K562 (cell line): ENCODE results near the gene ICE2. TPM values are rescaled to one million over a fixed set of nuclear protein-coding genes. Genes with fewer than 3 reads are reported as not detected.

Experiments
- ATAC-seq: fragments of 200-7000 bp; cut with Tn5 transposase; 3 replicates; pipeline ENCODE4 v1.9.1; 2020; ENCODE audit warnings: moderate library complexity
- BruUV-seq: library from RNA; stranded (reverse); fragments of 400-500 nt; replicated peaks from 2 replicates; lab custom pipeline; 2021; lab: Mats Ljungman, UMichigan
- CTCF ChIA-PET: fragments of 300-600 bp; formaldehyde crosslinking; extraction: SDS; loops from one replicate; lab custom pipeline; 2021; ENCODE audit warnings: low intra/inter-chr PET ratio; lab: Yijun Ruan, JAX
- POLR2A ChIA-PET: fragments of 300-600, 350-650 bp; sonication (Branson Sonifier 250); formaldehyde crosslinking; extraction: SDS; loops from one replicate; lab custom pipeline; 2021; ENCODE audit warnings: antibody characterized with exemption, inconsistent platforms; lab: Yijun Ruan, JAX
- DNase-seq, 4 experiments: peaks; one replicate each; pipeline versions ENCODE4 v3.0.0 to v3.0.0-alpha.2; 2011 to 2018; ENCODE audit warnings: low spot score in 3 of 4, mixed read lengths in 3 of 4; ENCODE audit errors: extremely low read depth in 1 of 4
- FAIRE-seq: peaks from 2 replicates; lab custom pipeline; 2011; peaks lifted over from hg19 to GRCh38; lab: Jason Lieb, UNC
- H2AFZ ChIP-seq: 2 replicates; pipeline ENCODE4 v1.6.0; 2011; ENCODE audit warnings: low read depth, low read length, control low read depth, inconsistent platforms
- H3K27ac ChIP-seq: fragments of 200-600 bp; 3 replicates; pipeline ENCODE4 v1.8.0; 2011; ENCODE audit warnings: low read depth, mild to moderate bottlenecking, control low read depth, inconsistent platforms, low read length, moderate library complexity, mixed read lengths; ENCODE audit errors: extremely low read depth
- H3K27me3 ChIP-seq, 2 experiments: fragments of 300-600 bp in 1 of 2; 2 replicates in 1 of 2; 3 replicates in 1 of 2; pipeline versions ENCODE4 v1.6.0 to v1.8.0; 2011; ENCODE audit warnings: inconsistent platforms in 2 of 2, low read length in 2 of 2, mild to moderate bottlenecking in 1 of 2, mixed read lengths in 1 of 2, moderate library complexity in 1 of 2; ENCODE audit not compliant: control insufficient read depth in 2 of 2, insufficient read depth in 2 of 2
- H3K36me3 ChIP-seq: fragments of 300-600 bp; 3 replicates; pipeline ENCODE4 v1.8.0; 2011; ENCODE audit warnings: mild to moderate bottlenecking, low read length, inconsistent platforms; ENCODE audit not compliant: control insufficient read depth, insufficient read depth
- H3K4me1 ChIP-seq, 2 experiments: fragments of 200-600 bp in 1 of 2; replicated peaks in 1 of 2; 2 replicates in 1 of 2; 3 replicates in 1 of 2; pipeline versions ENCODE4 v1.5.1 to v1.8.0; 2011; ENCODE audit warnings: inconsistent platforms in 2 of 2, low read length in 2 of 2, mild to moderate bottlenecking in 1 of 2, mixed read lengths in 1 of 2, moderate library complexity in 1 of 2; ENCODE audit not compliant: control insufficient read depth in 2 of 2, insufficient read depth in 2 of 2
- H3K4me2 ChIP-seq: 2 replicates; pipeline ENCODE4 v1.6.1; 2011; ENCODE audit warnings: low read length, control low read depth, inconsistent platforms, mixed read lengths; ENCODE audit not compliant: insufficient read depth
- H3K4me3 ChIP-seq: fragments of 200-600 bp; sonication (generic), shearing (Covaris generic); 2 replicates; pipeline ENCODE4 v1.5.1; 2016; ENCODE audit warnings: control low read depth, inconsistent platforms
- H3K79me2 ChIP-seq: fragments of 200-600 bp; 3 replicates; pipeline ENCODE4 v1.8.0; 2011; ENCODE audit warnings: low read length, inconsistent platforms; ENCODE audit not compliant: control insufficient read depth, insufficient read depth
- H3K9ac ChIP-seq, 2 experiments: 2 replicates each; pipeline versions ENCODE4 v1.6.0 to v1.6.1; 2011; ENCODE audit warnings: low read depth in 2 of 2, low read length in 2 of 2, control low read depth in 1 of 2, inconsistent platforms in 1 of 2, mild to moderate bottlenecking in 1 of 2, mixed read lengths in 1 of 2; ENCODE audit not compliant: insufficient read depth in 1 of 2
- H3K9me1 ChIP-seq: one replicate; pipeline ENCODE4 v1.6.0; 2011; ENCODE audit warnings: inconsistent platforms, mild to moderate bottlenecking, low read length, moderate library complexity; ENCODE audit not compliant: control insufficient read depth, insufficient read depth
- H3K9me3 ChIP-seq: replicated peaks from 2 replicates; pipeline ENCODE4 v1.5.1; 2011; ENCODE audit warnings: low read depth, low read length, inconsistent platforms; ENCODE audit not compliant: control insufficient read depth, insufficient read depth
- H4K20me1 ChIP-seq: replicated peaks from 2 replicates; pipeline ENCODE4 v1.6.1; 2011; ENCODE audit warnings: low read length, inconsistent platforms, mixed read lengths; ENCODE audit not compliant: control insufficient read depth, insufficient read depth
- AFF4 ChIP-seq: sonication (generic); formaldehyde crosslinking; IDR thresholded peaks from 2 replicates; pipeline ENCODE4 v1.8.0; 2023; ENCODE audit warnings: mild to moderate bottlenecking, missing genetic modification reagents
- ARHGAP35 ChIP-seq: fragments of 450-650 bp; IDR thresholded peaks from 2 replicates; pipeline ENCODE4 v1.6.1; 2018; ENCODE audit not compliant: partially characterized antibody
- ARNT ChIP-seq, 2 experiments: fragments of 450-650 bp; IDR thresholded peaks; 2 replicates each; pipeline ENCODE4 v1.6.1; 2016; ENCODE audit warnings: mild to moderate bottlenecking in 1 of 2
- BRD4 ChIP-seq: fragments of 200-600 bp; sonication (generic); IDR thresholded peaks from 2 replicates; pipeline ENCODE4 v1.6.1; 2017; ENCODE audit warnings: inconsistent platforms
- ELF1 ChIP-seq: fragments of 200-800 bp; sonication (Bioruptor generic); IDR thresholded peaks from 2 replicates; pipeline ENCODE4 v1.6.1; 2016; ENCODE audit warnings: missing genetic modification characterization, missing compliant biosample characterization
- EWSR1 ChIP-seq: fragments of 450-650 bp; IDR thresholded peaks from 2 replicates; pipeline ENCODE4 v1.6.1; 2018; ENCODE audit warnings: borderline replicate concordance, mild to moderate bottlenecking, low read depth, moderate library complexity; ENCODE audit not compliant: partially characterized antibody
- GABPA ChIP-seq: fragments of 200-800 bp; sonication (Bioruptor generic); conservative IDR thresholded peaks from 2 replicates; pipeline ENCODE4 v1.6.1; 2016; ENCODE audit warnings: low read depth, missing genetic modification characterization, missing compliant biosample characterization
- MTA1 ChIP-seq: fragments of 450-650 bp; IDR thresholded peaks from 2 replicates; pipeline ENCODE4 v1.6.1; 2017; ENCODE audit warnings: borderline replicate concordance
- NBN ChIP-seq: fragments of 450-650 bp; IDR thresholded peaks from 2 replicates; pipeline ENCODE4 v1.6.1; 2016; ENCODE audit warnings: low read depth, mild to moderate bottlenecking
- NRF1 ChIP-seq, 2 experiments: fragments of 450-650 bp; IDR thresholded peaks in 1 of 2; conservative IDR thresholded peaks in 1 of 2; 2 replicates each; pipeline ENCODE4 v1.6.1; 2014; ENCODE audit warnings: mild to moderate bottlenecking in 2 of 2
- POLR2B ChIP-seq: fragments of 450-650 bp; IDR thresholded peaks from 2 replicates; pipeline ENCODE4 v1.6.1; 2018; ENCODE audit warnings: low read depth; ENCODE audit not compliant: partially characterized antibody
- TCF15 ChIP-seq: fragments of 250-450 bp; sonication (Bioruptor Pico); IDR thresholded peaks from 2 replicates; pipeline ENCODE4 v1.8.0; 2022; ENCODE audit warnings: moderate library complexity, mild to moderate bottlenecking, inconsistent platforms
- TFAM ChIP-seq: fragments of 250-450 bp; sonication (Bioruptor Pico); conservative IDR thresholded peaks from 2 replicates; pipeline ENCODE4 v1.5.0; 2021; ENCODE audit warnings: mild to moderate bottlenecking, moderate library complexity
- ZBED1 ChIP-seq: IDR thresholded peaks from 2 replicates; pipeline ENCODE4 v1.6.1; 2014
- ZNF197 ChIP-seq: fragments of 200-800 bp; sonication (Bioruptor generic); IDR thresholded peaks from 2 replicates; pipeline ENCODE4 v1.6.1; 2016; ENCODE audit warnings: low read depth, missing genetic modification characterization, missing compliant biosample characterization
- ZNF253 ChIP-seq: fragments of 250-450 bp; sonication (Bioruptor Pico); conservative IDR thresholded peaks from 2 replicates; pipeline ENCODE4 v1.6.1; 2021; ENCODE audit warnings: mild to moderate bottlenecking
- ZNF584 ChIP-seq: fragments of 200-800 bp; sonication (Bioruptor generic); IDR thresholded peaks from 2 replicates; pipeline ENCODE4 v1.6.1; 2016; ENCODE audit warnings: low read depth, mild to moderate bottlenecking, missing genetic modification characterization, missing compliant biosample characterization
- ZNF766 ChIP-seq: fragments of 200-800 bp; sonication (Bioruptor generic); conservative IDR thresholded peaks from 2 replicates; pipeline ENCODE4 v1.6.1; 2016; ENCODE audit warnings: missing genetic modification characterization, missing compliant biosample characterization
- ZNF778 ChIP-seq: fragments of 450-650 bp; formaldehyde crosslinking; IDR thresholded peaks from 2 replicates; pipeline ENCODE4 v1.4.0; 2020; ENCODE audit warnings: mild to moderate bottlenecking, moderate library complexity
- WGBS: fragments of 100-300 bp; shearing (Covaris generic); methylation state at CpG from one replicate; pipeline ENCODE4 v1.1.6; 2016; ENCODE audit warnings: low coverage, mixed read lengths; ENCODE audit not compliant: insufficient coverage; ENCODE audit errors: missing lambda C conversion rate; 5-methylcytosine and 5-hydroxymethylcytosine counted together
- in situ Hi-C: fragments of 300-500 bp; cut with MboI; formaldehyde crosslinking; loops from 4 replicates; pipeline ENCODE4 v1.15.0; 2018; ENCODE audit warnings: inconsistent platforms, mixed read lengths
- intact Hi-C: fragments of 100-400 bp; cut with micrococcal nuclease; formaldehyde crosslinking; loops from 2 replicates; pipeline ENCODE4 v1.14.2; 2022
- polyA plus RNA-seq, 8 experiments: library from polyadenylated mRNA; depleted of rRNA in 4 of 8; stranded (reverse) in 5 of 8; unstranded in 3 of 8; fragments of >200 nt; fragmentation: Nextera tagmentation in 2 of 8; fragmentation: Illumina TruSeq in 1 of 8; extraction: Ambion mirVana in 2 of 8; extraction: Trizol in 1 of 8; gene quantifications; 2 replicates each; pipeline versions ENCODE4 v1.2.1 to v1.2.3, GENCODE V29; 2011 to 2014; ENCODE audit warnings: inconsistent platforms in 1 of 8, missing spikeins in 1 of 8
- total RNA-seq, 7 experiments: library from RNA; depleted of rRNA in 6 of 7; stranded (reverse); fragments of >200 nt in 6 of 7; fragmentation: Illumina TruSeq in 2 of 7; extraction: Trizol in 2 of 7; gene quantifications; 2 replicates each; pipeline versions ENCODE4 v1.2.1 to v1.2.3, GENCODE V29; 2011 to 2021; ENCODE audit warnings: low replicate concordance in 1 of 7

Gene ICE2
- total and polyA plus RNA-seq, 9 of the 15 experiments (the other 6 are each of a cell fraction or from before 2014, with no cell fraction given), result 21.8 to 87.9 (median 58.1) TPM

GRCh38 chr15:60479361-60480110 is 594 bp upstream of the ICE2 start:
- peaks cover 0 to 11% of the 10 kb centered on the region in 2 experiments; a peak in 2 of 5 replicates for H3K4me1 ChIP-seq
- in situ Hi-C loops, result no loop called here
- 18% methylated on average over 10 of the region's 10 CpGs for WGBS
- intact Hi-C loops, result loop anchor here (2.0 kb wide), 2 partner anchors 83 to 791 kb away; partner anchors contain the start of genes ANXA2 and BNIP2
- FAIRE-seq (peak; percentile 26), ATAC-seq (peak; percentile 6; the same call in 2 of the 3 replicates), DNase-seq (peak in 2 of 4 experiments; percentile 14 to 15)
- CTCF ChIA-PET, result no interaction called here
- peaks cover 53% of the 10 kb centered on the region for H3K79me2 ChIP-seq
- no peaks in the 10 kb centered on the region for H4K20me1 ChIP-seq
- peak overlapping the region; percentile 80 for H3K4me3 ChIP-seq
- POLR2A ChIA-PET, result interaction anchor here (0.9 to 2.1 kb wide), 3 partner anchors 10 to 49 kb away, joined by 3 to 6 read pairs (median 3); no protein-coding TSS in a partner anchor
- peak overlapping the region; percentile 98 for H2AFZ ChIP-seq
- no peaks in the 10 kb centered on the region for H3K27me3 ChIP-seq
- H3K4me2 ChIP-seq, result peak overlapping the region; percentile 97
- no peaks in the 10 kb centered on the region for H3K9me3 ChIP-seq
- H3K9me1 ChIP-seq, result no peaks in the 10 kb centered on the region
- H3K9ac ChIP-seq, result peak overlapping the region; percentile 92 to 97
- H3K27ac ChIP-seq, result peak overlapping the region; percentile 95
- peaks cover 24% of the 10 kb centered on the region for H3K36me3 ChIP-seq
- BruUV-seq, result TSS peak; percentile 90
- TF ChIP-seq ZNF584 (CRISPR knock-in tag), result 0 out of 2 replicates have a peak, but pooled peaks have one; percentile 30
- TF ChIP-seq ELF1 (tag), result peak; percentile 63; the same call in 1 of the 2 replicates
- 0 out of 2 replicates have a peak, but pooled peaks have one; percentile 49 for TF ChIP-seq AFF4 (CRISPR knock-in tag)
- no peak for TF ChIP-seq ZNF197 (CRISPR knock-in tag)
- TF ChIP-seq TFAM (CRISPR knock-in tag), result no peak
- TF ChIP-seq MTA1, result no peak
- no peak for TF ChIP-seq ARHGAP35
- TF ChIP-seq GABPA (tag), result peak; percentile 73
- no peak for TF ChIP-seq BRD4
- TF ChIP-seq NBN, result no peak
- TF ChIP-seq EWSR1, result no peak
- TF ChIP-seq ZNF253 (CRISPR knock-in tag), result no peak
- no peak for TF ChIP-seq ZBED1
- TF ChIP-seq NRF1 (conservative IDR thresholded peaks at IDR 0.05 in 1 of 2, IDR thresholded peaks at IDR 0.05 in 1 of 2), result no peak
- no peak for TF ChIP-seq TCF15 (CRISPR knock-in tag)
- TF ChIP-seq ARNT (IDR thresholded peaks at IDR 0.05), result peak in 1 of 2 experiments; percentile 27; a peak in 1 of 4 replicates
- TF ChIP-seq ZNF766 (CRISPR knock-in tag), result 0 out of 2 replicates have a peak, but pooled peaks have one; percentile 12
- no peak for TF ChIP-seq POLR2B
- TF ChIP-seq ZNF778 (CRISPR knock-in tag), result no peak
